BJ (cell line): Measurements from ENCODE around the gene NHLH2. TPM values are rescaled to one million over a fixed set of nuclear protein-coding genes. Genes with fewer than 3 reads are reported as not detected.

Experiments
- CTCF ChIA-PET: fragments of 350-600 bp; formaldehyde crosslinking; extraction: SDS; loops from one replicate; lab custom pipeline; 2021; ENCODE audit warnings: antibody characterized with exemption, inconsistent platforms; lab: Yijun Ruan, JAX
- POLR2A ChIA-PET: fragments of 300-600 bp; sonication (Branson Sonifier 250); formaldehyde crosslinking; extraction: SDS; loops from one replicate; lab custom pipeline; 2021; ENCODE audit warnings: antibody characterized with exemption; lab: Charles Lee
- DNase-seq: peaks from one replicate; pipeline ENCODE4 v3.0.0-alpha.2; 2011; ENCODE audit warnings: low read depth
- H3K27me3 ChIP-seq: 2 replicates; pipeline ENCODE4 v1.6.0; 2011; ENCODE audit warnings: low read length; ENCODE audit not compliant: control insufficient read depth, insufficient read depth
- H3K36me3 ChIP-seq: 2 replicates; pipeline ENCODE4 v1.5.1; 2011; ENCODE audit warnings: low read length; ENCODE audit not compliant: control insufficient read depth, insufficient read depth
- H3K4me3 ChIP-seq: 2 replicates; pipeline ENCODE4 v1.5.1; 2011; ENCODE audit warnings: low read depth, mild to moderate bottlenecking, control low read depth, low read length
- CTCF ChIP-seq: IDR thresholded peaks from 2 replicates; pipeline ENCODE4 v1.5.1; 2011; ENCODE audit warnings: low read depth, mild to moderate bottlenecking, control low read depth, inconsistent platforms, low read length, moderate library complexity; ENCODE audit not compliant: insufficient read depth
- polyA plus RNA-seq: library from polyadenylated mRNA; depleted of rRNA; stranded (reverse); fragments of >200 nt; gene quantifications from 2 replicates; pipeline ENCODE4 v1.2.3, GENCODE V29; 2011

Gene NHLH2
- polyA plus RNA-seq, 1 experiment = not detected

DNA sequence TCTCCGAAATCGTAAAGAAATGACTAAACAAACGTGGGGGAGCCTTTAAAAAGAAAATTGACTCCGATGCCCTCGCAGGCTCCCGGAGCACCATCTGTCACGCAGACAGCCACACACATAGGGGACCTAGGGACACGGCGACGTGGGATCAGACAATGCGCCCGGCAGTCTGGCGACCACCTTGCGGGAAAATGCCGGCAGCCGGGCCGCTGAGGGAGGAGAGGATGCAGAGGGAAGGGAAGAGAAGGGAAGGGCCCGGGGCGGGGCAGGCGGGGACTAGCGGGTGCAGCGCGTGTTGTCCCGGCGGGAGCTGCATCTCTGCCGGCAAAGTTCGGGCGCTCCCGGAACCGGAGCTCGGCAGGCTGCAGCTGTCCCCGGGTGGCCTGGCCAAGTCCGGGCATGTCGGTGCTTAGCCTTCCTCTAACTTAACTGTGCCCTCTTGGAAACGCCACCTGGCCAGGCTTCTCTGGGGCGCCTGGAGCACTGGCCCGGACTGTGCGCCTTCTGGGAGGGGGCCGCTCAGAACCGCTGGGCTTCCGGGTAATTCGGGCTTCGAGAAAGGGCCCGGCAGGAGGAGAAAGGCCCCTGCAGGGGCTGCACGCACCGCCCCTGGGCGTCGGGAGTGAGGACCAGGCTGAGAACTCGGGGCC is 1.8 kb downstream of the NHLH2 start:
- Histone ChIP-seq H3K27me3 (peaks cover 49% of the 10 kb centered on the region), H3K36me3 (no peaks in the 10 kb centered on the region), H3K4me3 (peak overlapping the region; percentile 15; the same call in 1 of the 2 replicates)
- CTCF ChIA-PET = interaction anchor here (0.6 to 1.2 kb wide), 3 partner anchors 46 to 660 kb away, joined by 3 to 4 read pairs (median 3); no protein-coding TSS in a partner anchor
- POLR2A ChIA-PET = no interaction called here
- no peak for DNase-seq
- no peak for TF ChIP-seq CTCF

DNA sequence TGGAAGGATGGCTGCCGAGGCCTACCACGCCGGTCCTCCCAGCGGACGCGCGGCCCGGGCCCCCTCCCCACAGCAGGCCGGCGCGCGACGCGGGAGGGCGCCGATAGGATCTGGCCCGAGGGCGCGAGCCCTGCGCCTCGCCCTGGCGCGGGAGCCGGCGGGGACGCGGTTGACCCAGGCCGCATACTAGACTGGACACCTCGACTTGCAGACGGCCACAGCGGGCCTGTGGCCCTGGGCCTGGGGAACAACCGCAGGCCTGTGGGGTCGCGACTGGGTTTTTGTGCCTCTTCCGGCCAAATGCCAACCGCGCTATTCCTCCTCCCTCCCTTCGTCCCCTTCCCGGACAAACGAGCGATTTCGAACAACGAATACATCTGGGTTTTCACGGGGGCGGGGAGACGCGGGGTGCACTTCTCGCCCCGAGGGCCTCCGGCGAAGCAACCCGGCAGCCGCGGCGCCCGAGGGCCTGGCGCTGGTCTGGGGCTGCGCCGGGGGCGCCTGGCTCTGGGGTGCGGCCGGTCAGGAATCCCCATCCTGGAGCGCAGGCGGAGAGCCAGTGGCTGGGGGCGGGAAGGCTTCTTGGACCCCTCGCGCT is 2.4 kb downstream of the NHLH2 start:
- H3K27me3 ChIP-seq = peaks cover 49% of the 10 kb centered on the region
- TF ChIP-seq CTCF = no peak
- ChIA-PET CTCF (no interaction called here), POLR2A (no interaction called here)
- H3K36me3 ChIP-seq = no peaks in the 10 kb centered on the region
- DNase-seq = no peak
- H3K4me3 ChIP-seq = no peak overlapping the region

DNA sequence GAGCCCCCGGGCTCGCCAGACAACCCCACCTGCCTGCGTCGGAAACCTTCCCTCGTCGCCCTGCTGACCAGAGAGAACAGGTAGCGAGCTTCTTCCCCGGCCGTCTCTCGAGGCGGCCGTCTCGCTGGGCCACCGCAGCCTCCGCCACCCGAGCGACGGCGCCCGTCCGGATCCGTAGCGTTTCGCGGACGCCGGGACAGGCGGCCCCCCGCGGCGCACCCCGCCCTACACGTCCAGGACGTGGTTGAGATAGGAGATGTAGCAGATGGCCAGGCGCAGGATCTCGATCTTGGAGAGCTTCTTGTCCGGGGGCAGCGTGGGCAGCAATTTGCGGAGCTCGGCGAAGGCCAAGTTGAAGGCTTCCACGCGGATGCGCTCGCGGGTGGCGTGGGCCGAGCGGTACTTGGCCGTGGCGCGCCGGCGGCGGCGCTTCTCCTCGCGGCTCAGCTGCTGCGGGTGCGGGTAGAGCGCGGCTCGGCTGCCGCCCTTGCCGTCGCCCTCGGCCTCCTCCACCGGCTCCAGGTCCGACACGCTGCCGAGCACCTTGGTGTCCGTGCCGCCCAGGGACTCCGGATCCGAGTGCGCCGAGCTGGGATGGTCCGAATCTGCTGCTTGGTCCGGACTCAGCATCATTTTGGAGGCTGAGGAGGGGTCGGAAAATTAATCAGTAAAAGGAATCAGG is 3.0 kb downstream of the NHLH2 start:
- CTCF ChIA-PET = no interaction called here
- no peak overlapping the region for H3K4me3 ChIP-seq
- POLR2A ChIA-PET = no interaction called here
- no peak for DNase-seq
- peaks cover 49% of the 10 kb centered on the region for H3K27me3 ChIP-seq
- TF ChIP-seq CTCF = no peak
- no peaks in the 10 kb centered on the region for H3K36me3 ChIP-seq

- ChIA-PET CTCF (no interaction called here), POLR2A (no interaction called here)
- no peaks in the 10 kb centered on the region for H3K36me3 ChIP-seq
- H3K4me3 ChIP-seq = no peak overlapping the region
- peaks cover 45% of the 10 kb centered on the region for H3K27me3 ChIP-seq
- DNase-seq = no peak
- TF ChIP-seq CTCF = no peak
Observed at GRCh38 chr1:115837341-115837739, 3.6 kb downstream of the NHLH2 start.

DNA sequence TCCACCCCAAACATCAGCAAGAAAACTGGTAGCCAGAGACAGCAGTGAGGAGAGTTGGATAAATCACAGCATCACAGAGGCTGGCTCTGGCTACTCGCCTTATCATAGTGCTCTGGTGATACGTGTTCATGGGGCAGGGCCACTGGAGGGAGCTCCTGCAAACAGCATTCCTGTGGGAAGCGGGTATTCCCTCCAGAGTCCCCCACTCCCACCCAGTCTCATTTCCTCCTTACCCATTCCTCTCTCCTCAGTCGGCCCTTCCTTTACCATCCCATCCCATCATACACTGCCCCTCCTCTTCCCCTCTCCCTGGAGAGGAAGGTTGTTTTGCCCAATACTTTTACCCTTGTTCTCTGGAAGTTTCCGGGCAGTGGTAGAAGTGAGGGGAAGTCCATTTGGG is 7.1 kb downstream of the NHLH2 start:
- ChIA-PET CTCF (no interaction called here), POLR2A (no interaction called here)
- DNase-seq = no peak
- Histone ChIP-seq H3K27me3 (peaks cover 21% of the 10 kb centered on the region), H3K4me3 (no peak overlapping the region), H3K36me3 (no peaks in the 10 kb centered on the region)
- TF ChIP-seq CTCF = no peak
